ENCODE data around the gene ZKSCAN3.

GRCh38 chr6:28413681-28414080, 63.9 kb downstream of the ZKSCAN3 start:
- TF ChIP-seq, protein P1, sequence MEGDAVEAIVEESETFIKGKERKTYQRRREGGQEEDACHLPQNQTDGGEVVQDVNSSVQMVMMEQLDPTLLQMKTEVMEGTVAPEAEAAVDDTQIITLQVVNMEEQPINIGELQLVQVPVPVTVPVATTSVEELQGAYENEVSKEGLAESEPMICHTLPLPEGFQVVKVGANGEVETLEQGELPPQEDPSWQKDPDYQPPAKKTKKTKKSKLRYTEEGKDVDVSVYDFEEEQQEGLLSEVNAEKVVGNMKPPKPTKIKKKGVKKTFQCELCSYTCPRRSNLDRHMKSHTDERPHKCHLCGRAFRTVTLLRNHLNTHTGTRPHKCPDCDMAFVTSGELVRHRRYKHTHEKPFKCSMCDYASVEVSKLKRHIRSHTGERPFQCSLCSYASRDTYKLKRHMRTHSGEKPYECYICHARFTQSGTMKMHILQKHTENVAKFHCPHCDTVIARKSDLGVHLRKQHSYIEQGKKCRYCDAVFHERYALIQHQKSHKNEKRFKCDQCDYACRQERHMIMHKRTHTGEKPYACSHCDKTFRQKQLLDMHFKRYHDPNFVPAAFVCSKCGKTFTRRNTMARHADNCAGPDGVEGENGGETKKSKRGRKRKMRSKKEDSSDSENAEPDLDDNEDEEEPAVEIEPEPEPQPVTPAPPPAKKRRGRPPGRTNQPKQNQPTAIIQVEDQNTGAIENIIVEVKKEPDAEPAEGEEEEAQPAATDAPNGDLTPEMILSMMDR (IDR thresholded peaks at IDR 0.05; ENCODE audit: low read depth, low read length): no peak
- no peak for TF ChIP-seq POLR2A (IDR thresholded peaks at IDR 0.05; ENCODE audit: extremely low read depth, insufficient read length)
- TF ChIP-seq, protein P2, sequence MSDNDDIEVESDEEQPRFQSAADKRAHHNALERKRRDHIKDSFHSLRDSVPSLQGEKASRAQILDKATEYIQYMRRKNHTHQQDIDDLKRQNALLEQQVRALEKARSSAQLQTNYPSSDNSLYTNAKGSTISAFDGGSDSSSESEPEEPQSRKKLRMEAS (IDR thresholded peaks at IDR 0.05; ENCODE audit: low read depth, low read length): no peak
- TF ChIP-seq MYC (IDR thresholded peaks at IDR 0.05; ENCODE audit: low read depth, low read length): no peak
